GM12864 (cell line): ENCODE results near the gene KLF9.

Experiments used
- DNase-seq: peaks from one replicate; pipeline ENCODE4 v3.0.0-alpha.2; 2011; ENCODE audit warnings: low read depth
- H3K4me3 ChIP-seq: 2 replicates; pipeline ENCODE4 v1.5.1; 2011; ENCODE audit warnings: mild to moderate bottlenecking, low read depth, low read length, control low read depth
- TF ChIP-seq, protein P1 (sequence below): IDR thresholded peaks from 2 replicates; pipeline ENCODE4 v1.5.1; 2011; ENCODE audit warnings: low read depth, mild to moderate bottlenecking, moderate library complexity, low read length, control low read depth, inconsistent platforms; ENCODE audit errors: missing control alignments

The KLF9 gene

DNA sequence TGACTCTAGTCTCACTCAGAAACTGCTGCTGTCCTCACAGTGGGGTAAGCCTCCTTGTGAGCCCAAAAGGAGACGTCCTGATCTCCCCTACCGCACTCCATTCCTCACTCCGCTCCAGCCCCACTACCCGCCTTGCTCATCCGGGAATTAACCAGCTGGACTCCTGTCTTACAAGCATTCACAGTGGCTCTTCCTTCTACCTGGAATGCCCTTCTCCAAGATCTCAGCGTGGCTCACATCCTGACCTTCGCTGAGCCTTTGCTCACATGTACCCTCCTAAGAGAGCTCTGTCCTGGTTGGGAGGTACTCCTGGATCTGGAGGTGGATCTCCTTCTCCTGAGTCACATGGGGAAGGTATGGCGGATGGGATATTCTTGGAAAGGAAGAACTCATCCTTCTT, 10.7 kb upstream of the KLF9 start:
- DNase-seq = no peak
- TF ChIP-seq, protein P1, sequence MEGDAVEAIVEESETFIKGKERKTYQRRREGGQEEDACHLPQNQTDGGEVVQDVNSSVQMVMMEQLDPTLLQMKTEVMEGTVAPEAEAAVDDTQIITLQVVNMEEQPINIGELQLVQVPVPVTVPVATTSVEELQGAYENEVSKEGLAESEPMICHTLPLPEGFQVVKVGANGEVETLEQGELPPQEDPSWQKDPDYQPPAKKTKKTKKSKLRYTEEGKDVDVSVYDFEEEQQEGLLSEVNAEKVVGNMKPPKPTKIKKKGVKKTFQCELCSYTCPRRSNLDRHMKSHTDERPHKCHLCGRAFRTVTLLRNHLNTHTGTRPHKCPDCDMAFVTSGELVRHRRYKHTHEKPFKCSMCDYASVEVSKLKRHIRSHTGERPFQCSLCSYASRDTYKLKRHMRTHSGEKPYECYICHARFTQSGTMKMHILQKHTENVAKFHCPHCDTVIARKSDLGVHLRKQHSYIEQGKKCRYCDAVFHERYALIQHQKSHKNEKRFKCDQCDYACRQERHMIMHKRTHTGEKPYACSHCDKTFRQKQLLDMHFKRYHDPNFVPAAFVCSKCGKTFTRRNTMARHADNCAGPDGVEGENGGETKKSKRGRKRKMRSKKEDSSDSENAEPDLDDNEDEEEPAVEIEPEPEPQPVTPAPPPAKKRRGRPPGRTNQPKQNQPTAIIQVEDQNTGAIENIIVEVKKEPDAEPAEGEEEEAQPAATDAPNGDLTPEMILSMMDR = no peak
- H3K4me3 ChIP-seq = no peak overlapping the region

- TF ChIP-seq, protein P1 = no peak
- DNase-seq = no peak
- H3K4me3 ChIP-seq = no peak overlapping the region
Measured at GRCh38 chr9:70422371-70423043, 8.1 kb upstream of the KLF9 start.

DNA sequence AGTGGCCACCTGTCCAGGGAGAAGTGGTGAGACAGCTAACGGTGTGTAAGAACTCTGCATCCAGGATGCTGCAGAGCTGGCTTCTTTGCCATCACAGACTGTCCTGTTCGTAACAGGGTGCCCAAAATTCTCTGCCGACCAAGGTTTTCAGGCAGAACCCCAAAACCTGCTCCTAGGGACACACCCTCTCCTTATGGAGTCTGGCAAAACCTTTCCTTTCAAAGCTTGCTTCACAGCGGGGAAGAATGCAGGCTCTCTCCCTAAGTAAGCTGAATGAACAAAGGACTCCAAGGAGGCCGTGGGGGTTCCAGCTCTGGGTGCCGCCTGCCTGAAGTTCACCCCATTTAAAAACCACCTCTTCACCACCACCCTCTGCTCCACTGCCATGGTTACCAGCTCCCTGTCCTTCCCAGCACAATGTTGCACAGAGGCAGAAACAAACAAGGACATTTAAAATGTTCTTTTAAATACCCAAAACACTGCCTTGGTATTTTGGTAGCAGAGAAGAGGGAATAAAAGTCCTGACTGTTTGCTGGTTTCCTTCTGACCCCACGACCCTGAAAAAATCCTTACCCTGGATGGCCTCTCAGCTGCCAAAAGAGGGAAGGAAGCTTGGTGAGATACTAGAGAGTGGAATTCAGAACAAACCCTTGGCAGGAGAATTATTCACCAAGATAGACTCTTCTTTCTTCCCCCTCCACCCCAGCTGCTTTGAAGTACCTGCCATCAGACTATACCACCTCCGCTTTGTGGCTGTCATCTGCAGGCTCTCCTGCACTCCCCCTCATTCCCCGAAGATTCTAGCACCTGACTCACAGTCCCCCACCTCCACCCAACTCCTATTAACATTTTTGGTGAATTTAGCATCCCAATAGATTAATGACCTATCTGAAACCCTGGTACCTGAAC, 7.1 kb upstream of the KLF9 start:
- no peak overlapping the region for H3K4me3 ChIP-seq
- DNase-seq = no peak
- TF ChIP-seq, protein P1 = no peak

DNA sequence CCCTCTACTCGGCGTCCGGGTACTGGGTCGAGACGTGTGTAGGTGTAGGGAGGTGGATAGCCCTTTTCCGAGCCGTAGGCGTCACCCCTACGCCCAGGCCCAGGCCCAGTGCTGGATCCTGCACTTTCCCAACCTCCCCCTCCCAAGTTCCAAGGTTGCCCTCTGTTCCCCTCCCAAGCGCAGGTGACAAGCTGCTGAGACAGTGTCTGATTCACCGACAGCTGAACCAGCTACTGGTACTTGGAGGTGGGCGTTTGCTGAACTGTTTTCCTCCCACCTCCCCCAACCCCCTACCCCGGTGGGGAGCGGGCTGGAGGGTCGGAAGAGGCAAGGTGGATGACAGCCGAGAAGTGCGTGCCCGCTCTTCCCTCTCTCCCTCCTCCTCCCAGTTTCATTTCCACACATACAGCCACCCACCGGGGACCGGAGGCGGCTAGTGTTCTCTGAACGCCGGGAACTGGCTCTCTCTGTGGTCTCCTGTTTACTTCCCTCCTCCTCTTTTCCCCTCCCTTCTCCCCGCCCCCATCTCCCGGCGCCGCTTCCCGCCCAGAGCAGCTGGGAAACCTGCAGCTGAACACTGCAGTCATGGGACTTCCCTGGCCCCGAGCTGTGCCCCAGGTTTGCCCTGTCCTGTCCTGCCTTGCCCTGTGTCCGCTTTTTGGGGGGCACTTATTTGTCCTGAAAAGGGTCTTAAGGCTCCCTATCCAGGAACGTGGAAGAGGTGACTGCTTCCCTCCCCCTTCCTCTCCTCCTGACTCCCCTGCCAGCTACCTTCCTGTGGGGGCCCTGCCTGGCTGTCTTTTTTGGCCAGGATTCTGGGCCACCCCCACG, 6.2 kb upstream of the KLF9 start:
- TF ChIP-seq, protein P1 = no peak
- peak overlapping the region; percentile 63 for H3K4me3 ChIP-seq
- no peak for DNase-seq

DNA sequence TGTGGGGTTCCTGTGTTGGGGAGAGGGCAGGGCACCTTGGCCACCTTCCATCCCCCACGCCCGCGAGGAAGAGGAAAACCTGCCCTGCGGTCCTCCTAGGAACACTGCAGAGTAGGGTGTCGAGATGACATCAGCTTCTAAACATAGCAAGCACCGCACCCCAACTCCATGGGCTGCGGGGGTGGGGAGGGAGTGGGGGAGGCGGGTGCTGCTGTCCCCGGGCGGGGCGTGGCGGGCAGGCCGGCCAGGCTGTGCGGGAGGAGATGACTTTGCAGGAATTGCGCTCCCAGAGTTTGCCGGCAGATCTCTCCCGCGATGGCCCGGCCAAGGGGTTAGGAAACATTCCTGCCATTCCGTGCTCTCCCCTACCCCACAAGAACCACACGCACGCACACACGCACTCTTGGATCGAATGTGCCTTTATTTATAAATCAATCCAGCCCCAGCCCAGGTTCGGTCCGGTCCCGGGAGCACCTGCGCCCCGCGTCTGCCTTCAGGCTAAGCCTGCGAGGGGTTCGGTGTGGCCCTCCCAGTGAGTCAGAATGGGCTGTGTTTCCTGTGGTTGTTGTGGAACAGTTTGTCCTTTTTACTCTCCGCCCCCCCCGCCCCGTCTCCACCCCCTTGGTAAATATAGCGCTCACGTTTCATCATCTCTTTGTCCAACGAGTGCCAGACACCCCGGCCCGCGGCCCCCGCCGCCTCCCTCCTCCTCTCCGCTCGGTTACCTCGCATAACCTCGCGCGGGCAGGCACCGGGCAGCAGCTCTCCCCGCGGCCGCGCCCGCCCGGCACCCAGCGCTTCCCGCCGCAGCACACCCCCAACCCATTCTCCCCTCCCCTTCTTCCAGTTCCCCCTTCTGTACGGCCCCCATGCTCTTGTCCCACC, 5.3 kb upstream of the KLF9 start:
- DNase-seq = peak; percentile 55
- TF ChIP-seq, protein P1 = no peak
- peak overlapping the region; percentile 63 for H3K4me3 ChIP-seq
